ENCODE data around the gene C16orf74. TPM values are rescaled to one million over a fixed set of nuclear protein-coding genes. Genes with fewer than 3 reads are reported as not detected.

The C16orf74 gene
- total and polyA plus RNA-seq, 2 of the 13 experiments (the other 11 are each of a cell fraction or from before 2014, with no cell fraction given): 0.13 to 0.29 TPM

- TF ChIP-seq ZNF513 (CRISPR knock-in tag; conservative IDR thresholded peaks at IDR 0.05): no peak; the same call in 1 of the 2 replicates
- TF ChIP-seq SIN3B (IDR thresholded peaks at IDR 0.05; ENCODE audit: low read length): no peak
- TF ChIP-seq ZNF749 (CRISPR knock-in tag; IDR thresholded peaks at IDR 0.05; ENCODE audit: borderline replicate concordance): peak; percentile 87; the same call in 1 of the 2 replicates
- TF ChIP-seq HMG20B (CRISPR knock-in tag; conservative IDR thresholded peaks at IDR 0.05): 0 out of 2 replicates have a peak, but pooled peaks have one; percentile 20
- TF ChIP-seq PATZ1 (CRISPR knock-in tag; IDR thresholded peaks at IDR 0.05): peak; percentile 15
- 0 out of 2 replicates have a peak, but pooled peaks have one; percentile 19 for TF ChIP-seq RNF219 (CRISPR knock-in tag; IDR thresholded peaks at IDR 0.05)
- peak; percentile 73 for TF ChIP-seq RARA (CRISPR knock-in tag; IDR thresholded peaks at IDR 0.05)
- 0 out of 2 replicates have a peak, but pooled peaks have one; percentile 64 for TF ChIP-seq ZNF180 (CRISPR knock-in tag; IDR thresholded peaks at IDR 0.05; ENCODE audit: borderline replicate concordance, low read depth)
- TF ChIP-seq DMAP1 (CRISPR knock-in tag; IDR thresholded peaks at IDR 0.05): peak; percentile 90
- no peak for TF ChIP-seq PCBP1 (IDR thresholded peaks at IDR 0.05; ENCODE audit: borderline replicate concordance, low read depth, low read length)
- TF ChIP-seq TBL1XR1 (IDR thresholded peaks at IDR 0.05; ENCODE audit: borderline replicate concordance, low read length, partially characterized antibody): no peak
- TF ChIP-seq NR2F2 (IDR thresholded peaks at IDR 0.05; ENCODE audit: borderline replicate concordance, low read depth): peak; percentile 78; the same call in 1 of the 2 replicates
- no peak; the same call in 1 of the 2 replicates for TF ChIP-seq THAP8 (CRISPR knock-in tag; IDR thresholded peaks at IDR 0.05; ENCODE audit: borderline replicate concordance)
- TF ChIP-seq MATR3 (CRISPR knock-in tag; IDR thresholded peaks at IDR 0.05): no peak
- no peak for TF ChIP-seq ADNP (CRISPR knock-in tag; IDR thresholded peaks at IDR 0.05)
- TF ChIP-seq ZBTB44 (CRISPR knock-in tag; IDR thresholded peaks at IDR 0.05): no peak; the same call in 1 of the 2 replicates
- no peak for TF ChIP-seq ZBTB1 (CRISPR knock-in tag; IDR thresholded peaks at IDR 0.05; ENCODE audit: borderline replicate concordance)
Observed at GRCh38 chr16:85799497-85800320, 48.8 kb upstream of the C16orf74 start, which contains the start of the genes COX4I1 and EMC8 (continued).
